ENCODE data around the gene EML6. TPM values are rescaled to one million over a fixed set of nuclear protein-coding genes. Genes with fewer than 3 reads are reported as not detected.

The EML6 gene
- total RNA-seq, 3 donors from 2014 or later: 3.4 to 7.3 (median 5.3) TPM

- H3K36me3 ChIP-seq (ENCODE audit: low read depth): no peaks in the 10 kb centered on the region
- no peak for TF ChIP-seq CTCF (IDR thresholded peaks at IDR 0.05)
- H3K9me3 ChIP-seq: no peaks in the 10 kb centered on the region
- ATAC-seq (no peak), DNase-seq (no peak)
- intact Hi-C loops (cut with DNase I, micrococcal nuclease): loop anchor here in 1 of 2 donors (10.0 kb wide), 1 partner anchor 175 kb away; no protein-coding TSS in a partner anchor
- no peaks in the 10 kb centered on the region for H3K4me1 ChIP-seq (ENCODE audit: low read depth)
- no peak overlapping the region for H3K4me3 ChIP-seq
These were observed 23.8 kb upstream of the EML6 start for GRCh38 chr2:54699665-54700064.

GRCh38 chr2:54701029-54701428 lies 22.4 kb upstream of the EML6 start:
- ATAC-seq: no peak
- TF ChIP-seq CTCF (IDR thresholded peaks at IDR 0.05): no peak
- H3K36me3 ChIP-seq (ENCODE audit: low read depth): no peaks in the 10 kb centered on the region
- intact Hi-C loops (cut with DNase I, micrococcal nuclease): loop anchor here in 1 of 2 donors (10.0 kb wide), 1 partner anchor 176 kb away; no protein-coding TSS in a partner anchor
- H3K9me3 ChIP-seq: no peaks in the 10 kb centered on the region
- H3K4me1 ChIP-seq (ENCODE audit: low read depth): no peaks in the 10 kb centered on the region
- no peak overlapping the region for H3K4me3 ChIP-seq
- DNase-seq: no peak

GRCh38 chr2:54704238-54704637 lies 19.2 kb upstream of the EML6 start:
- Histone ChIP-seq H3K36me3 (ENCODE audit: low read depth) (no peaks in the 10 kb centered on the region), H3K9me3 (no peaks in the 10 kb centered on the region), H3K4me3 (no peak overlapping the region), H3K4me1 (ENCODE audit: low read depth) (peaks cover 4% of the 10 kb centered on the region)
- TF ChIP-seq CTCF (IDR thresholded peaks at IDR 0.05): no peak
- intact Hi-C loops (cut with DNase I, micrococcal nuclease): loop anchor here in 1 of 2 donors (10.0 kb wide), 1 partner anchor 179 kb away; no protein-coding TSS in a partner anchor
- ATAC-seq: no peak
- DNase-seq: no peak

GRCh38 chr2:54704688-54705605 lies 18.5 kb upstream of the EML6 start:
- TF ChIP-seq CTCF (IDR thresholded peaks at IDR 0.05): peak; percentile 27
- Histone ChIP-seq H3K9me3 (no peaks in the 10 kb centered on the region), H3K4me3 (no peak overlapping the region), H3K36me3 (ENCODE audit: low read depth) (no peaks in the 10 kb centered on the region), H3K4me1 (ENCODE audit: low read depth) (peaks cover 4% of the 10 kb centered on the region)
- intact Hi-C loops (cut with DNase I, micrococcal nuclease): loop anchor here in 1 of 2 donors (10.0 kb wide), 1 partner anchor 180 kb away; no protein-coding TSS in a partner anchor
- DNase-seq (no peak), ATAC-seq (peak; percentile 31)

GRCh38 chr2:54706622-54707021 lies 16.8 kb upstream of the EML6 start:
- DNase-seq (no peak), ATAC-seq (no peak)
- H3K4me3 ChIP-seq: no peak overlapping the region
- no peak for TF ChIP-seq CTCF (IDR thresholded peaks at IDR 0.05)
- H3K9me3 ChIP-seq: no peaks in the 10 kb centered on the region
- intact Hi-C loops (cut with DNase I, micrococcal nuclease): loop anchor here in 1 of 2 donors (10.0 kb wide), 1 partner anchor 182 kb away; no protein-coding TSS in a partner anchor
- H3K4me1 ChIP-seq (ENCODE audit: low read depth): peaks cover 4% of the 10 kb centered on the region
- no peaks in the 10 kb centered on the region for H3K36me3 ChIP-seq (ENCODE audit: low read depth)

All from mucosa of descending colon (tissue), 3 donors.